ENCODE data around the gene DYNLT4. TPM values are rescaled to one million over a fixed set of nuclear protein-coding genes. Genes with fewer than 3 reads are reported as not detected.

Gene DYNLT4
- total RNA-seq, 5 donors from 2014 or later (not counting 1 experiment from before 2014, with no cell fraction given): 0.36 to 4.3 (median 2.3) TPM; not detected in 1

DNA sequence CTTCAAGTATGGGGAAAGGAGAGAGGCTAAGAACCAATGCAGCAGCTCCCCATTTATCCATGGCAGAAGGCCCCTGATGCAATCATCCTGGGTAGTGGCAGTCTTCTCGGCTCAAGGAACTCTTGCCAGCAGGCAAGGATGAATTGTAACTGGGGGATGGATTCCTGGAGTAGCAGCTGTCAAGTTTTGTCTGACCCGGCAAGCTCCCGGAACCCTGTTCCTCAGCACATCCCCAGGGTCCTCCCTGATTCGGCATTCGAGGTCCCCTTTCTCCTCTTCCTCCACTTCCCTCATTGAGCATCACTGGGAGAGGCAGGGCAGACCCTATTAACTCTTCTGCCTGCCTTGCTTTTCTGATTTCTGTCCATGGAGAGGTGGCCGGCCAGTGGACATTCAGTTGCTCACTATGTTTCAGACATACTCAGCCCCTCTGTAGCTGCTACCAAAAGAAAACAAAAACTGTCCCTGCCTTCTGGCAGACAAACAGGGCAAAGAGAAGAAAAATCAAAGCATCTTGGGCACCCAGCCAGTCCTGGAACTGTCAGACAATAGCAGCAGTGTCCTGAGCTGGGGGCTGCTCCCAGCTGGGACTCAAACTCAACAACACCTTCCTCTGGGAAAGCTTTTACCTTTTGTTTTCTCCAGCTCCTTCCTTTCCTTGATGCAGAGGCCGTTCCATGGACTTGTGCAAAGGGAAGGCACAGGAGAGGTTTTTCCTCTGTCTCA is 41.5 kb upstream of the DYNLT4 start:
- CTCF ChIA-PET: no interaction called here
- H3K27ac ChIP-seq (ENCODE audit: low read length): no peak overlapping the region
- no peak overlapping the region for H3K27ac Mint-ChIP-seq
- H3K4me3 Mint-ChIP-seq: no peak overlapping the region
- no peaks in the 10 kb centered on the region for H3K9me3 Mint-ChIP-seq
- H3K4me1 ChIP-seq (ENCODE audit: control insufficient read depth in 1 of 2, extremely low read depth in 1 of 2, insufficient read depth in 2 of 2, low read length in 2 of 2): no peaks in the 10 kb centered on the region
- 94% methylated on average over 3 of the region's 7 CpGs for WGBS (ENCODE audit: insufficient coverage)
- H3K36me3 ChIP-seq (ENCODE audit: control insufficient read depth in 2 of 2, extremely low read depth in 1 of 2, insufficient read depth in 1 of 2, low read length in 1 of 2): peaks cover 0 to 9% of the 10 kb centered on the region in 2 donors
- H3K9me3 ChIP-seq: no peaks in the 10 kb centered on the region
- POLR2A ChIA-PET: no interaction called here
- H3K4me3 ChIP-seq (ENCODE audit: control insufficient read depth in 1 of 2, extremely low read depth in 1 of 2, low read length in 1 of 2): no peak overlapping the region
- peaks cover 15% of the 10 kb centered on the region for H3K36me3 Mint-ChIP-seq
- ATAC-seq (replicated peaks in 1 of 4): no peak
- H3K27me3 Mint-ChIP-seq: peaks cover 2 to 3% of the 10 kb centered on the region in 2 donors
- peaks cover 0 to under 1% of the 10 kb centered on the region in 2 experiments for H3K27me3 ChIP-seq (replicated peaks in 1 of 2; ENCODE audit: control insufficient read depth in 2 of 2, extremely low read depth in 1 of 2, insufficient read depth in 2 of 2, low read length in 1 of 2)
- no peak for DNase-seq
- H3K4me1 Mint-ChIP-seq: peaks cover 2 to 7% (median 3%) of the 10 kb centered on the region in 3 donors

DNA sequence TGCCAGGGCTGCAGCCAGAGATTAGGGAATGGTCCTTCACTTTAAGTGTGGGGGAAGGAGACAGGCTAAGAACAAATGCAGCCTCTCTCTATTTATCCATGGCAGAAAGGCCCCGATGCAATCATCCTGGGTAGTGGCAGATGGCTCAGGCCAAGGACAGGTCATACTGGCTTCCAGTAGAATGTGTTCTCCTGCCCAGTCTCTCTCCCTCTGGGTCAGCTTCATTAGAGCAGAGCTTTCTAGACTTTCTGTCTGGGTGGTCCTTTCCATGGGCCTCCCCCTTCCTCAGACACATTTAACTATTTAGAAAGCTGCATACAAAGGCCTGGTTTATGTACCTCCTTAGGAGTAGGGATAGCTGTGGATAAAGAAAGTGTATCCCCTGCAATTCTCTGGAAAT is 40.7 kb upstream of the DYNLT4 start:
- Histone ChIP-seq H3K27ac (ENCODE audit: low read length) (no peak overlapping the region), H3K36me3 (ENCODE audit: control insufficient read depth in 2 of 2, extremely low read depth in 1 of 2, insufficient read depth in 1 of 2, low read length in 1 of 2) (peaks cover 0 to 9% of the 10 kb centered on the region in 2 donors), H3K9me3 (no peaks in the 10 kb centered on the region), H3K4me3 (ENCODE audit: control insufficient read depth in 1 of 2, extremely low read depth in 1 of 2, low read length in 1 of 2) (no peak overlapping the region), H3K27me3 (replicated peaks in 1 of 2; ENCODE audit: control insufficient read depth in 2 of 2, extremely low read depth in 1 of 2, insufficient read depth in 2 of 2, low read length in 1 of 2) (peaks cover 0 to 5% of the 10 kb centered on the region in 2 experiments), H3K4me1 (ENCODE audit: control insufficient read depth in 1 of 2, extremely low read depth in 1 of 2, insufficient read depth in 2 of 2, low read length in 2 of 2) (peaks cover 0 to 7% of the 10 kb centered on the region in 2 experiments)
- peaks cover 2 to 7% (median 3%) of the 10 kb centered on the region in 3 donors for H3K4me1 Mint-ChIP-seq
- H3K4me3 Mint-ChIP-seq: no peak overlapping the region
- H3K27ac Mint-ChIP-seq: no peak overlapping the region
- peaks cover 2 to 3% of the 10 kb centered on the region in 2 donors for H3K27me3 Mint-ChIP-seq
- WGBS (ENCODE audit: insufficient coverage): no CpG with 5 or more reads among the region's 1 CpG
- ChIA-PET POLR2A (no interaction called here), CTCF (no interaction called here)
- no peaks in the 10 kb centered on the region for H3K9me3 Mint-ChIP-seq
- no peak for DNase-seq
- peaks cover 10% of the 10 kb centered on the region for H3K36me3 Mint-ChIP-seq
- no peak for ATAC-seq (replicated peaks in 1 of 4)

GRCh38 chr1:44846985-44847384 is 39.8 kb upstream of the DYNLT4 start:
- DNase-seq (no peak), ATAC-seq (replicated peaks in 1 of 4) (no peak)
- H3K27ac Mint-ChIP-seq: no peak overlapping the region
- H3K27me3 Mint-ChIP-seq: peaks cover 3 to 9% of the 10 kb centered on the region in 2 donors
- WGBS (ENCODE audit: insufficient coverage): no CpG with 5 or more reads among the region's 1 CpG
- H3K27ac ChIP-seq (ENCODE audit: low read length): no peak overlapping the region
- peaks cover 6 to 13% (median 7%) of the 10 kb centered on the region in 3 donors for H3K4me1 Mint-ChIP-seq
- ChIA-PET POLR2A (no interaction called here), CTCF (no interaction called here)
- H3K4me1 ChIP-seq (ENCODE audit: control insufficient read depth in 1 of 2, extremely low read depth in 1 of 2, insufficient read depth in 2 of 2, low read length in 2 of 2): peaks cover 0 to 12% of the 10 kb centered on the region in 2 experiments
- H3K9me3 ChIP-seq: no peaks in the 10 kb centered on the region
- H3K27me3 ChIP-seq (replicated peaks in 1 of 2; ENCODE audit: control insufficient read depth in 2 of 2, extremely low read depth in 1 of 2, insufficient read depth in 2 of 2, low read length in 1 of 2): peaks cover 0 to 13% of the 10 kb centered on the region in 2 experiments
- H3K36me3 Mint-ChIP-seq: peaks cover 8% of the 10 kb centered on the region
- H3K36me3 ChIP-seq (ENCODE audit: control insufficient read depth in 2 of 2, extremely low read depth in 1 of 2, insufficient read depth in 1 of 2, low read length in 1 of 2): peaks cover 0 to 9% of the 10 kb centered on the region in 2 donors
- no peak overlapping the region for H3K4me3 ChIP-seq (ENCODE audit: control insufficient read depth in 1 of 2, extremely low read depth in 1 of 2, low read length in 1 of 2)
- H3K9me3 Mint-ChIP-seq: no peaks in the 10 kb centered on the region
- H3K4me3 Mint-ChIP-seq: no peak overlapping the region

GRCh38 chr1:44842862-44843655 is 35.9 kb upstream of the DYNLT4 start, which contains the start of gene PTCH2:
PTCH2 (minus strand) TSS chr1:44843253; CDS start chr1:44842932, 321 bp downstream.
- CTCF ChIA-PET: interaction anchor here in 1 of 2 donors (0.6 to 0.7 kb wide), 3 partner anchors 58 to 460 kb away, joined by 3 to 4 read pairs (median 3); no protein-coding TSS in a partner anchor
- Histone ChIP-seq H3K36me3 (ENCODE audit: control insufficient read depth in 2 of 2, extremely low read depth in 1 of 2, insufficient read depth in 1 of 2, low read length in 1 of 2) (peaks cover 0 to 3% of the 10 kb centered on the region in 2 donors), H3K4me3 (ENCODE audit: control insufficient read depth in 1 of 2, extremely low read depth in 1 of 2, low read length in 1 of 2) (peak within 1 kb of the TSS; percentile 25 to 54), H3K4me1 (ENCODE audit: control insufficient read depth in 1 of 2, extremely low read depth in 1 of 2, insufficient read depth in 2 of 2, low read length in 2 of 2) (peaks cover 0 to 12% of the 10 kb centered on the region in 2 experiments), H3K27ac (ENCODE audit: low read length) (no peak within 1 kb of the TSS), H3K27me3 (replicated peaks in 1 of 2; ENCODE audit: control insufficient read depth in 2 of 2, extremely low read depth in 1 of 2, insufficient read depth in 2 of 2, low read length in 1 of 2) (peaks cover 0 to 43% of the 10 kb centered on the region in 2 experiments), H3K9me3 (no peaks in the 10 kb centered on the region)
- H3K27me3 Mint-ChIP-seq: peaks cover 13 to 25% of the 10 kb centered on the region in 2 donors
- DNase-seq (peak in 8 of 35 experiments; percentile 11 to 44 (median 20)), ATAC-seq (replicated peaks in 1 of 4) (peak; percentile 64 to 82 (median 76))
- peaks cover 4 to 13% (median 8%) of the 10 kb centered on the region in 3 donors for H3K4me1 Mint-ChIP-seq
- H3K36me3 Mint-ChIP-seq: no peaks in the 10 kb centered on the region
- H3K4me3 Mint-ChIP-seq: peak within 1 kb of the TSS; percentile 43 to 67 (median 53)
- 4% methylated on average over 59 of the region's 72 CpGs for WGBS (ENCODE audit: insufficient coverage)
- no peak within 1 kb of the TSS for H3K27ac Mint-ChIP-seq
- POLR2A ChIA-PET: interaction anchor here (0.6 kb wide), 3 partner anchors 43 to 634 kb away, joined by 3 to 4 read pairs (median 4); partner anchors contain the start of gene PLK3 (in 1 of the 2)
- H3K9me3 Mint-ChIP-seq: no peaks in the 10 kb centered on the region

DNA sequence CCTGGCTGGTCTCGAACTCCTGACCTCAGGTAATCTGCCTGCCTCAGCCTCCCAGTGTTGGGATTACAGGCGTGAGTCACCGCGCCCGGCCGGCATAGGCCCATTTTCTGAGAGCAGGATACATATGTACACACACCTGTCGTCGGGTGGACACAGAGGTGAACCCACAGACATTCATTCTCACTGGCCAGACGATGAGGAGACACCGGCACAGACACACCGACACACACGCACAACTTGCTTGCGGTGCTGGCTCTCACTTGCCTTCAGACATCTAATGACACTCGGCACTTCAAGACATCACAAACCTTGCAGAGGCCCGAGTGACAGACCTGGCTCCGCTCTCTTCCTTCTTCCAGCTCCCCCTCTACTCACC is 35.3 kb upstream of the DYNLT4 start:
- Mint-ChIP-seq H3K36me3 (no peaks in the 10 kb centered on the region), H3K4me1 (peaks cover 4 to 13% (median 8%) of the 10 kb centered on the region in 3 donors), H3K27ac (no peak overlapping the region), H3K4me3 (peak overlapping the region; percentile 43 to 62 (median 53)), H3K27me3 (peaks cover 13 to 25% of the 10 kb centered on the region in 2 donors), H3K9me3 (no peaks in the 10 kb centered on the region)
- POLR2A ChIA-PET: interaction anchor here (0.6 kb wide), 2 partner anchors 43 to 635 kb away, joined by 3 to 4 read pairs; partner anchors contain the start of gene PLK3 (in 1 of the 2)
- DNase-seq: no peak
- no peaks in the 10 kb centered on the region for H3K36me3 ChIP-seq (ENCODE audit: control insufficient read depth in 2 of 2, extremely low read depth in 1 of 2, insufficient read depth in 1 of 2, low read length in 1 of 2)
- peak in 3 of 4 experiments; percentile 30 to 43 (median 43) for ATAC-seq (replicated peaks in 1 of 4)
- no peak overlapping the region for H3K27ac ChIP-seq (ENCODE audit: low read length)
- H3K4me3 ChIP-seq (ENCODE audit: control insufficient read depth in 1 of 2, extremely low read depth in 1 of 2, low read length in 1 of 2): peak overlapping the region; percentile 25 to 54
- 77% methylated on average over 15 of the region's 16 CpGs for WGBS (ENCODE audit: insufficient coverage)
- H3K9me3 ChIP-seq: no peaks in the 10 kb centered on the region
- H3K4me1 ChIP-seq (ENCODE audit: control insufficient read depth in 1 of 2, extremely low read depth in 1 of 2, insufficient read depth in 2 of 2, low read length in 2 of 2): peaks cover 0 to 12% of the 10 kb centered on the region in 2 experiments
- CTCF ChIA-PET: interaction anchor here in 1 of 2 donors (0.6 to 0.7 kb wide), 2 partner anchors 57 to 369 kb away, joined by 3 read pairs; no protein-coding TSS in a partner anchor
- H3K27me3 ChIP-seq (replicated peaks in 1 of 2; ENCODE audit: control insufficient read depth in 2 of 2, extremely low read depth in 1 of 2, insufficient read depth in 2 of 2, low read length in 1 of 2): peaks cover 0 to 43% of the 10 kb centered on the region in 2 experiments

DNA sequence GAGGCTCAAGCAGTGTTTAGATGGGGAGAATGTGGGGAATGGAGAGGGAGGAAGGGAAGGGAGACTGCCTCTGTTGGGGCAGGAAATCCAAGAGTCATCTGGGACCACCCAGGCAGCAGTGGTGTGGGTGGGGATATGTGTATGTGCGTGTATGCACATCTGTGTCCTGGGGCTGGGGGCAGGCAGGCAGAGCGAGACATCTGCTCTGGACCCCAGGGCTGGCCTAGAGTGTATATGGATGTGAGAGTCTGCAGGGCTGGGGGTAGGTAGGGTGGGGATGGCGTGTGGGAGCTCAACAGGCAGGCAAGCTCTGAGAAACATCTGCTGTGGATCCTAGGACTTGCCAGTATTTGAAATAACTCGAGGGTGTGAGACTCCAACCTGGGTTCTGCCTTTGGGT is 32.4 kb upstream of the DYNLT4 start:
- Histone ChIP-seq H3K36me3 (ENCODE audit: control insufficient read depth in 2 of 2, extremely low read depth in 1 of 2, insufficient read depth in 1 of 2, low read length in 1 of 2) (no peaks in the 10 kb centered on the region), H3K27me3 (replicated peaks in 1 of 2; ENCODE audit: control insufficient read depth in 2 of 2, extremely low read depth in 1 of 2, insufficient read depth in 2 of 2, low read length in 1 of 2) (peaks cover 0 to 43% of the 10 kb centered on the region in 2 experiments), H3K4me1 (ENCODE audit: control insufficient read depth in 1 of 2, extremely low read depth in 1 of 2, insufficient read depth in 2 of 2, low read length in 2 of 2) (peaks cover 0 to 20% of the 10 kb centered on the region in 2 experiments), H3K27ac (ENCODE audit: low read length) (no peak overlapping the region), H3K9me3 (no peaks in the 10 kb centered on the region), H3K4me3 (ENCODE audit: control insufficient read depth in 1 of 2, extremely low read depth in 1 of 2, low read length in 1 of 2) (no peak overlapping the region)
- DNase-seq (no peak), ATAC-seq (replicated peaks in 1 of 4) (no peak)
- POLR2A ChIA-PET: interaction anchor here in 1 of 2 donors (0.6 kb wide), 1 partner anchor 892 kb away, joined by 7 read pairs; no protein-coding TSS in a partner anchor
- 72% methylated on average over 3 of the region's 4 CpGs for WGBS (ENCODE audit: insufficient coverage)
- CTCF ChIA-PET: no interaction called here
- no peaks in the 10 kb centered on the region for H3K9me3 Mint-ChIP-seq
- peaks cover 14 to 21% (median 16%) of the 10 kb centered on the region in 3 donors for H3K4me1 Mint-ChIP-seq
- no peak overlapping the region for H3K27ac Mint-ChIP-seq
- H3K36me3 Mint-ChIP-seq: no peaks in the 10 kb centered on the region
- H3K27me3 Mint-ChIP-seq: peaks cover 13 to 25% of the 10 kb centered on the region in 2 donors
- H3K4me3 Mint-ChIP-seq: no peak overlapping the region
